KOPT-K1 (cell line): Measurements from ENCODE around the gene MINDY1.

Source experiments
- H3K27ac ChIP-seq: fragments of 200-600 bp; sonication (generic); 2 replicates; pipeline ENCODE4 v1.5.1; 2016; ENCODE audit warnings: antibody characterized with exemption, mild to moderate bottlenecking, low read depth, low read length; ENCODE audit not compliant: poor library complexity, severe bottlenecking
- H3K36me3 ChIP-seq: fragments of 200-600 bp; sonication (generic); 2 replicates; pipeline ENCODE4 v1.5.1; 2017; ENCODE audit warnings: antibody characterized with exemption, mild to moderate bottlenecking, low read length, moderate library complexity; ENCODE audit not compliant: insufficient read depth
- H3K9me3 ChIP-seq: fragments of 200-600 bp; sonication (generic); 2 replicates; pipeline ENCODE4 v1.5.1; 2017; ENCODE audit warnings: antibody characterized with exemption, low read length, mild to moderate bottlenecking; ENCODE audit not compliant: insufficient read depth, poor library complexity, severe bottlenecking

The MINDY1 gene

GRCh38 chr1:150967936-150968335 lies 38.8 kb downstream of the MINDY1 start:
- Histone ChIP-seq H3K9me3 (no peaks in the 10 kb centered on the region), H3K27ac (no peak overlapping the region), H3K36me3 (peaks cover 87% of the 10 kb centered on the region)

DNA sequence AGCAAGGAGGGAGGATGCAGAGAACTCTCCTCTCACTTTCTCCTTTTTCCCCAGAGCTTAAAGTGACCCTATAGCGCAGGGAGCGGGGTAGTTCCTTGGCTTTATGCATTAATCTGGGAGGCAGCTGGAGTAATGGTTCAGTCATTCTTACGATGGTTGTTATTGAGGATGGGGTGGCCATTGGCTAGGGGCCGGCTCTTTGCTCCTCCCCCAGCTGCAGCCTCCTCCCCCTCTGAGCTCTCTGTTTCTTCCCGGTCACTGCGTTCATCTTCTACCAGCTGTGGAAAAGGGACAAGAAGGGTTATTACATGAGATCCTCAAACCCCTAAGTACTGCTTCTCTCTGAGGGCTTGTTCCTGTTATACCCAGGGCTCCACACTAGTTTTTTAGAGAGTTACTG lies 40.7 kb downstream of the MINDY1 start:
- Histone ChIP-seq H3K9me3 (no peaks in the 10 kb centered on the region), H3K36me3 (peaks cover 93% of the 10 kb centered on the region), H3K27ac (no peak overlapping the region)

DNA sequence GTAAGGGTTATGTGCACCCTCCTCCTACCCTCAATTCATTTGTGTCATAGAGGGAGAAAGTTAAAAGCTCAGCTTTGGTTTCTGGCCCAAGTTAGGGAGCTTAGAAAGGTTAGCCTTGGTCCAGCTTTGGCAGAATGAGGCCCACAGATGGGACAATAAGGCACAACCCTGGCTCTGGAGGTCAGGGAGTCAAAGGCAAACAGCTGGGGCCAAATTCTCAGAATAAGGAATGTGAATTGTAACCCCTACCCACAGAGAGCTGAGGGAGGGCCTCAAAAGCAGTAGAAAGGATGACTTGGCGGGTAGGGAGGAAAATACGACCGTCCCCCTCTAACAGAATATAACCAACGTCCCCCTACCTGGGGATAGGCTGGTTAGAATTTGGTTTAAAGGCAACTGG lies 41.1 kb downstream of the MINDY1 start:
- Histone ChIP-seq H3K9me3 (no peaks in the 10 kb centered on the region), H3K36me3 (peaks cover 93% of the 10 kb centered on the region), H3K27ac (no peak overlapping the region)

DNA sequence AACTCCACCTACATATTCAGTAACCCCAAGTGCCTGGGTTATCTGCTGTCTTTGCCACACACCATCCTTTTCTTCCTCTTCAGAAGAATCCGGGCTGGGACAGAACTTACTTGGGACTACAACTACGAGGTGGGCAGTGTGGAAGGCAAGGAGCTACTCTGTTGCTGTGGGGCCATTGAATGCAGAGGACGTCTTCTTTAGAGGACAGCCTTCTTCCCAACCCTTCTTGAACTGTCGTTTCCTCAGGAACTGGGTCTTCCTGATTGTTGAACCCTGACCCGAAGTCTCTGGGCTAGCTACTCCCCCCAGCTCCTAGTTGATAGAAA lies 42.6 kb downstream of the MINDY1 start:
- Histone ChIP-seq H3K9me3 (no peaks in the 10 kb centered on the region), H3K36me3 (peaks cover 100% of the 10 kb centered on the region), H3K27ac (no peak overlapping the region)

DNA sequence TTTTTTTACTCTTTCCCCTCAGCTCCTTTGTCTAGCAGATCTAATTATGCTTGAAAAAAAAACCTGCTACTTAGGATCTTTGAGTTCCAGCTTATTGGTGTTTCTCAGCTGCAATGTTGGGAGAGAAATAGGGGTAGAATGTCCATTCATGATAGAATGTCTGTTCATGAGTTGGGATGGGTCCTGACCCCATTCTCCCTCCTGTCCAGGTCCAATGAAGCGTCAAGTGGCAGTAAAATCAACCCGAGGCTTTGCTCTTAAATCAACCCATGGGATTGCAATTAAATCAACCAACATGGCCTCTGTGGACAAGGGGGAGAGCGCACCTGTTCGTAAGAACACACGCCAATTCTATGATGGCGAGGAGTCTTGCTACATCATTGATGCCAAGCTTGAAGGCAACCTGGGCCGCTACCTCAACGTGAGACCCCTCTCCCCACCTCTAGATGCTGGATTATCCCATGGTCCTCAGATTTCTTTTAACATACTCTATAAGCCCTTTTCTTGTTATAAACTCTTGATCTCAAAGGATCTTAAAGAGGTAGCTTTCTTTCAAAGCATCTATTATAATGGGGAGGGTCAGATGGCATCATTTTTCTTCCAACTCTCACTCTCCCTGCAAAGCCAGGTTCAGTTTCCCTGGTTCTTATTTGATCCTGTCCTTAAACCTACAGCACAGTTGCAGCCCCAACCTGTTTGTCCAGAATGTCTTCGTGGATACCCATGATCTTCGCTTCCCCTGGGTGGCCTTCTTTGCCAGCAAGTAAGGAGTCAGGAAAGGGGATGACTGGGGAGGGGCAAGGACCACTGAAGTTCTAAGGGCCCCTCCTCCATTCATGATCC lies 43.2 kb downstream of the MINDY1 start:
- Histone ChIP-seq H3K36me3 (peaks cover 100% of the 10 kb centered on the region), H3K27ac (no peak overlapping the region), H3K9me3 (no peaks in the 10 kb centered on the region)

GRCh38 chr1:150961756-150962155 lies 44.9 kb downstream of the MINDY1 start:
- H3K9me3 ChIP-seq = no peaks in the 10 kb centered on the region
- H3K36me3 ChIP-seq = peaks cover 98% of the 10 kb centered on the region
- H3K27ac ChIP-seq = no peak overlapping the region

DNA sequence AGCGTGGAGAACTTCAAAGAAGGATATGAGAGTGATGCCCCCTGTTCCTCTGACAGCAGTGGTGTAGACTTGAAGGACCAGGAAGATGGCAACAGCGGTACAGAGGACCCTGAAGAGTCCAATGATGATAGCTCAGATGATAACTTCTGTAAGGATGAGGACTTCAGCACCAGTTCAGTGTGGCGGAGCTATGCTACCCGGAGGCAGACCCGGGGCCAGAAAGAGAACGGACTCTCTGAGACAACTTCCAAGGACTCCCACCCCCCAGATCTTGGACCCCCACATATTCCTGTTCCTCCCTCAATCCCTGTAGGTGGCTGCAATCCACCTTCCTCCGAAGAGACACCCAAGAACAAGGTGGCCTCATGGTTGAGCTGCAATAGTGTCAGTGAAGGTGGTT lies 46.1 kb downstream of the MINDY1 start:
- no peak overlapping the region for H3K27ac ChIP-seq
- no peaks in the 10 kb centered on the region for H3K9me3 ChIP-seq
- peaks cover 98% of the 10 kb centered on the region for H3K36me3 ChIP-seq

GRCh38 chr1:150957666-150958065 lies 49.0 kb downstream of the MINDY1 start:
- no peak overlapping the region for H3K27ac ChIP-seq
- peaks cover 96% of the 10 kb centered on the region for H3K36me3 ChIP-seq
- H3K9me3 ChIP-seq = no peaks in the 10 kb centered on the region

- Histone ChIP-seq H3K9me3 (no peaks in the 10 kb centered on the region), H3K27ac (no peak overlapping the region), H3K36me3 (peaks cover 96% of the 10 kb centered on the region)
Observed at GRCh38 chr1:150955280-150955679, 51.4 kb downstream of the MINDY1 start.

DNA sequence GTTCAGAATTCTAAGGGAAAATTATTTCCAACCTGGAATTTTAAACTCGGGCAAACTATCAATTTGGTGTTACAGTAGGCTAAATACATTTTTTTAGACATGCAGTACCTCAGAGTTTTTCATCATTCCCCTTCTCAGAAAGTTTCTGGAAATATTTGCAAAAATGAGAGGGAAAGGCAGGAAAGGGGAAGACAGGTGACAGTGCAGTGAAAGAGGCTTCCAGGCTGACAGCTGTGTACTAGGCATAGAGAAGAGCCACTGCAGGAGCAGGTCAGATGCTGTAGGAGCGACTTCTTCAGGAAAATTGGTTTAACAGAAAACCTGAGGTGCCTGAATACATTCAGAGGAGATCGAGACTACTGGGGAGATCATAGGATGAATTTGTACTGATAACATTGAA lies 52.0 kb downstream of the MINDY1 start:
- no peaks in the 10 kb centered on the region for H3K9me3 ChIP-seq
- peaks cover 96% of the 10 kb centered on the region for H3K36me3 ChIP-seq
- no peak overlapping the region for H3K27ac ChIP-seq
